Measurements from ENCODE around the gene AJM1.
"Not testable (repeated sequence)": the region's sequence is repeated elsewhere in the genome, so short reads cannot be mapped to it uniquely, and the experiment has no call there.

- TF ChIP-seq CTCF (IDR thresholded peaks at IDR 0.05; ENCODE audit: low read depth, low read length); EZH2phosphoT487 (IDR thresholded peaks at IDR 0.05; ENCODE audit: low read depth): not testable (repeated sequence)
Observed at GRCh38 chr9:136841646-136842379, 465 bp upstream of the AJM1 start.

Measured in OCI-LY3 (cell line).